AG09319 (cell line): ENCODE measurements around the gene PREX1.

ENCODE experiments used
- DNase-seq: peaks from one replicate; pipeline ENCODE4 v3.0.0-alpha.2; 2010; ENCODE audit warnings: low read depth; ENCODE audit errors: extremely low read depth
- TF ChIP-seq, protein P1 (sequence below): IDR thresholded peaks from 2 replicates; pipeline ENCODE4 v1.5.1; 2011; ENCODE audit warnings: low read depth, mild to moderate bottlenecking, inconsistent platforms, low read length, moderate library complexity

PREX1 gene

DNA sequence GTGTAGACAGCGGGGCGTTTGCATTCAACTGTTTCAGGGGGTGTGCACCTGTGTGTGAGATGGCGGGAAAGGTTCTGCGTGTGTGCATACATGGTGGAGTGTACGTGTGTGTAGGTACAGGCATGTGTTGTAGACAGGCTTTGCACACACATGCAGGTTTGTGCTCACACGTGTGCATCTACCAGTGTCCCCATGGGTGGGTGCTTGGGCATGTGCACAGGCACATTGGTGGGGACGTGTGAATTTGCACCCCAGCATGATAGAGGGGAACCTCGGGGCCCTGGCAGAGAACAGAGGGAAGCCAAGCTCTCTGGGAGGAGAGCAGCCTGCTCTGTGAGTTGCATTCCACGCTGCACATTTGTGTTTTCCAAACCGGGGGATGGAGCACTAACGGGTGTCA, 250.2 kb downstream of the PREX1 start:
- TF ChIP-seq, protein P1, sequence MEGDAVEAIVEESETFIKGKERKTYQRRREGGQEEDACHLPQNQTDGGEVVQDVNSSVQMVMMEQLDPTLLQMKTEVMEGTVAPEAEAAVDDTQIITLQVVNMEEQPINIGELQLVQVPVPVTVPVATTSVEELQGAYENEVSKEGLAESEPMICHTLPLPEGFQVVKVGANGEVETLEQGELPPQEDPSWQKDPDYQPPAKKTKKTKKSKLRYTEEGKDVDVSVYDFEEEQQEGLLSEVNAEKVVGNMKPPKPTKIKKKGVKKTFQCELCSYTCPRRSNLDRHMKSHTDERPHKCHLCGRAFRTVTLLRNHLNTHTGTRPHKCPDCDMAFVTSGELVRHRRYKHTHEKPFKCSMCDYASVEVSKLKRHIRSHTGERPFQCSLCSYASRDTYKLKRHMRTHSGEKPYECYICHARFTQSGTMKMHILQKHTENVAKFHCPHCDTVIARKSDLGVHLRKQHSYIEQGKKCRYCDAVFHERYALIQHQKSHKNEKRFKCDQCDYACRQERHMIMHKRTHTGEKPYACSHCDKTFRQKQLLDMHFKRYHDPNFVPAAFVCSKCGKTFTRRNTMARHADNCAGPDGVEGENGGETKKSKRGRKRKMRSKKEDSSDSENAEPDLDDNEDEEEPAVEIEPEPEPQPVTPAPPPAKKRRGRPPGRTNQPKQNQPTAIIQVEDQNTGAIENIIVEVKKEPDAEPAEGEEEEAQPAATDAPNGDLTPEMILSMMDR: no peak
- DNase-seq: no peak

DNA sequence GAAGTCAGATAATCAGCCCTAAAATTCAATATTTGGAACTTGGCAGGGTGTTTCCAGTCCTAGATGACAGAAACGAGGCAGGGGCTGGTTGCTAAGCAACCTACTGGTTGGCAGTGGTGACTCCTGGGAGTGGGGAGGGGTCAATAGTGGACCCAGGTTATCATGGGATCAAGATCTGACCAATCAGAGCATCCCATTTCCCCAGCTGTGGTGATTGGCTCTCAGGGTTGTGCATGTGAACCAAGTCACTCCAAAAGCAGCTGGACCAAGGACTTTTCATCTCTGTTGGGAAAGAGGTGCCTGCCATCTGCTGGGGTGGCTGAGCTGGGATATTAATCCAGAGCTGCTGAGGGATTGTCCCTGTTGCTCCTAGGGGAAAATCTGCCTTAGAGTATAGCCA, 253.4 kb downstream of the PREX1 start:
- TF ChIP-seq, protein P1: no peak
- no peak for DNase-seq
